Measurements from ENCODE around the gene SHOC2.

Gene SHOC2

GRCh38 chr10:110923856-110924493 lies 4.6 kb downstream of the SHOC2 start:
- Histone ChIP-seq H3K36me3 (ENCODE audit: control insufficient read depth, insufficient read depth, low read length, severe bottlenecking) (no peaks in the 10 kb centered on the region), H3K4me3 (ENCODE audit: low read length) (peak overlapping the region; percentile 3), H3K27me3 (replicated peaks; ENCODE audit: control insufficient read depth, insufficient read depth, low read length) (no peaks in the 10 kb centered on the region), H3K4me1 (ENCODE audit: control insufficient read depth, insufficient read depth, low read length) (peaks cover 43% of the 10 kb centered on the region), H3K9me3 (ENCODE audit: control insufficient read depth, low read length) (no peaks in the 10 kb centered on the region), H3K9ac (ENCODE audit: low read length) (no peak overlapping the region)
- no peak for DNase-seq (ENCODE audit: low read depth)

- no peaks in the 10 kb centered on the region for H3K9me3 ChIP-seq (ENCODE audit: control insufficient read depth, low read length)
Measured at GRCh38 chr10:110927461-110927860, 8.1 kb downstream of the SHOC2 start.

GRCh38 chr10:110931769-110932381 lies 12.5 kb downstream of the SHOC2 start:
- Histone ChIP-seq H3K27me3 (replicated peaks; ENCODE audit: control insufficient read depth, insufficient read depth, low read length) (no peaks in the 10 kb centered on the region), H3K4me3 (ENCODE audit: low read length) (no peak overlapping the region), H3K9me3 (ENCODE audit: control insufficient read depth, low read length) (no peaks in the 10 kb centered on the region), H3K9ac (ENCODE audit: low read length) (no peak overlapping the region), H3K4me1 (ENCODE audit: control insufficient read depth, insufficient read depth, low read length) (peaks cover 21% of the 10 kb centered on the region), H3K36me3 (ENCODE audit: control insufficient read depth, insufficient read depth, low read length, severe bottlenecking) (no peaks in the 10 kb centered on the region)
- no peak for DNase-seq (ENCODE audit: low read depth)

More at GRCh38 chr10:110927461-110927860, 8.1 kb downstream of the SHOC2 start:
- Histone ChIP-seq H3K9ac (ENCODE audit: low read length) (no peak overlapping the region), H3K27me3 (replicated peaks; ENCODE audit: control insufficient read depth, insufficient read depth, low read length) (no peaks in the 10 kb centered on the region), H3K36me3 (ENCODE audit: control insufficient read depth, insufficient read depth, low read length, severe bottlenecking) (no peaks in the 10 kb centered on the region), H3K4me3 (ENCODE audit: low read length) (no peak overlapping the region), H3K4me1 (ENCODE audit: control insufficient read depth, insufficient read depth, low read length) (peaks cover 40% of the 10 kb centered on the region)
- DNase-seq (ENCODE audit: low read depth): no peak

- DNase-seq (ENCODE audit: low read depth): peak; percentile 14
- peaks cover 15% of the 10 kb centered on the region for H3K4me1 ChIP-seq (ENCODE audit: control insufficient read depth, insufficient read depth, low read length)
- no peak overlapping the region for H3K4me3 ChIP-seq (ENCODE audit: low read length)
- H3K27me3 ChIP-seq (replicated peaks; ENCODE audit: control insufficient read depth, insufficient read depth, low read length): no peaks in the 10 kb centered on the region
- no peak overlapping the region for H3K9ac ChIP-seq (ENCODE audit: low read length)
- peaks cover 6% of the 10 kb centered on the region for H3K36me3 ChIP-seq (ENCODE audit: control insufficient read depth, insufficient read depth, low read length, severe bottlenecking)
- H3K9me3 ChIP-seq (ENCODE audit: control insufficient read depth, low read length): no peaks in the 10 kb centered on the region
Measured at GRCh38 chr10:110932505-110933180, 13.2 kb downstream of the SHOC2 start.

- H3K36me3 ChIP-seq (ENCODE audit: control insufficient read depth, insufficient read depth, low read length, severe bottlenecking): peaks cover 7% of the 10 kb centered on the region
Measured at GRCh38 chr10:110936757-110937156, 17.4 kb downstream of the SHOC2 start.

GRCh38 chr10:110939419-110939818 lies 20.0 kb downstream of the SHOC2 start:
- Histone ChIP-seq H3K4me1 (ENCODE audit: control insufficient read depth, insufficient read depth, low read length) (peaks cover 20% of the 10 kb centered on the region), H3K27me3 (replicated peaks; ENCODE audit: control insufficient read depth, insufficient read depth, low read length) (no peaks in the 10 kb centered on the region), H3K9me3 (ENCODE audit: control insufficient read depth, low read length) (no peaks in the 10 kb centered on the region), H3K9ac (ENCODE audit: low read length) (no peak overlapping the region), H3K36me3 (ENCODE audit: control insufficient read depth, insufficient read depth, low read length, severe bottlenecking) (peaks cover 12% of the 10 kb centered on the region), H3K4me3 (ENCODE audit: low read length) (no peak overlapping the region)
- no peak for DNase-seq (ENCODE audit: low read depth)

More at GRCh38 chr10:110936757-110937156, 17.4 kb downstream of the SHOC2 start:
- no peak overlapping the region for H3K4me3 ChIP-seq (ENCODE audit: low read length)
- H3K4me1 ChIP-seq (ENCODE audit: control insufficient read depth, insufficient read depth, low read length): peaks cover 7% of the 10 kb centered on the region
- no peaks in the 10 kb centered on the region for H3K9me3 ChIP-seq (ENCODE audit: control insufficient read depth, low read length)
- no peak overlapping the region for H3K9ac ChIP-seq (ENCODE audit: low read length)
- H3K27me3 ChIP-seq (replicated peaks; ENCODE audit: control insufficient read depth, insufficient read depth, low read length): no peaks in the 10 kb centered on the region
- no peak for DNase-seq (ENCODE audit: low read depth)

GRCh38 chr10:110944792-110945396 lies 25.5 kb downstream of the SHOC2 start:
- DNase-seq (ENCODE audit: low read depth): peak; percentile 11
- peaks cover 49% of the 10 kb centered on the region for H3K4me1 ChIP-seq (ENCODE audit: control insufficient read depth, insufficient read depth, low read length)
- no peaks in the 10 kb centered on the region for H3K27me3 ChIP-seq (replicated peaks; ENCODE audit: control insufficient read depth, insufficient read depth, low read length)
- peaks cover 12% of the 10 kb centered on the region for H3K36me3 ChIP-seq (ENCODE audit: control insufficient read depth, insufficient read depth, low read length, severe bottlenecking)
- H3K9ac ChIP-seq (ENCODE audit: low read length): peak overlapping the region; percentile 32
- H3K4me3 ChIP-seq (ENCODE audit: low read length): peak overlapping the region; percentile 34
- no peaks in the 10 kb centered on the region for H3K9me3 ChIP-seq (ENCODE audit: control insufficient read depth, low read length)

GRCh38 chr10:110946496-110946895 lies 27.1 kb downstream of the SHOC2 start:
- H3K4me1 ChIP-seq (ENCODE audit: control insufficient read depth, insufficient read depth, low read length): peaks cover 49% of the 10 kb centered on the region
- DNase-seq (ENCODE audit: low read depth): no peak
- H3K9ac ChIP-seq (ENCODE audit: low read length): no peak overlapping the region
- peaks cover 13% of the 10 kb centered on the region for H3K36me3 ChIP-seq (ENCODE audit: control insufficient read depth, insufficient read depth, low read length, severe bottlenecking)
- no peaks in the 10 kb centered on the region for H3K9me3 ChIP-seq (ENCODE audit: control insufficient read depth, low read length)
- no peaks in the 10 kb centered on the region for H3K27me3 ChIP-seq (replicated peaks; ENCODE audit: control insufficient read depth, insufficient read depth, low read length)
- no peak overlapping the region for H3K4me3 ChIP-seq (ENCODE audit: low read length)

GRCh38 chr10:110947061-110947595 lies 27.7 kb downstream of the SHOC2 start:
- Histone ChIP-seq H3K4me3 (ENCODE audit: low read length) (no peak overlapping the region), H3K9ac (ENCODE audit: low read length) (no peak overlapping the region), H3K9me3 (ENCODE audit: control insufficient read depth, low read length) (no peaks in the 10 kb centered on the region), H3K4me1 (ENCODE audit: control insufficient read depth, insufficient read depth, low read length) (peaks cover 49% of the 10 kb centered on the region), H3K27me3 (replicated peaks; ENCODE audit: control insufficient read depth, insufficient read depth, low read length) (no peaks in the 10 kb centered on the region), H3K36me3 (ENCODE audit: control insufficient read depth, insufficient read depth, low read length, severe bottlenecking) (peaks cover 19% of the 10 kb centered on the region)
- no peak for DNase-seq (ENCODE audit: low read depth)

- H3K9ac ChIP-seq (ENCODE audit: low read length): no peak overlapping the region
Measured at GRCh38 chr10:110951381-110951780, 32.0 kb downstream of the SHOC2 start.

GRCh38 chr10:110957606-110958005 lies 38.2 kb downstream of the SHOC2 start:
- Histone ChIP-seq H3K4me3 (ENCODE audit: low read length) (no peak overlapping the region), H3K4me1 (ENCODE audit: control insufficient read depth, insufficient read depth, low read length) (peaks cover 16% of the 10 kb centered on the region), H3K36me3 (ENCODE audit: control insufficient read depth, insufficient read depth, low read length, severe bottlenecking) (peaks cover 8% of the 10 kb centered on the region), H3K27me3 (replicated peaks; ENCODE audit: control insufficient read depth, insufficient read depth, low read length) (no peaks in the 10 kb centered on the region), H3K9me3 (ENCODE audit: control insufficient read depth, low read length) (no peaks in the 10 kb centered on the region), H3K9ac (ENCODE audit: low read length) (no peak overlapping the region)
- no peak for DNase-seq (ENCODE audit: low read depth)

More at GRCh38 chr10:110951381-110951780, 32.0 kb downstream of the SHOC2 start:
- no peaks in the 10 kb centered on the region for H3K27me3 ChIP-seq (replicated peaks; ENCODE audit: control insufficient read depth, insufficient read depth, low read length)
- no peak for DNase-seq (ENCODE audit: low read depth)
- H3K4me3 ChIP-seq (ENCODE audit: low read length): no peak overlapping the region
- no peaks in the 10 kb centered on the region for H3K9me3 ChIP-seq (ENCODE audit: control insufficient read depth, low read length)
- H3K36me3 ChIP-seq (ENCODE audit: control insufficient read depth, insufficient read depth, low read length, severe bottlenecking): peaks cover 27% of the 10 kb centered on the region
- peaks cover 10% of the 10 kb centered on the region for H3K4me1 ChIP-seq (ENCODE audit: control insufficient read depth, insufficient read depth, low read length)
